Stimulated activated CD4-positive, alpha-beta T cell treated with anti-CD3 and anti-CD28 coated beads, Interleukin-12 subunit alpha, Interleukin-12 subunit beta, amount 100 ng/mL, for 24 hours (primary cell): ENCODE measurements around the gene CCDC186.

Experiments used
- DNase-seq, 2 experiments: peaks; one replicate each; pipeline ENCODE4 v3.0.0-alpha.2; 2020; ENCODE audit warnings: low read depth in 2 of 2

CCDC186 gene

GRCh38 chr10:114110174-114110972, 63.6 kb downstream of the CCDC186 start:
- no peak for DNase-seq

- DNase-seq, result no peak
Observed at GRCh38 chr10:114103284-114103683, 70.7 kb downstream of the CCDC186 start.

- no peak for DNase-seq
Observed at GRCh38 chr10:114102256-114102655, 71.7 kb downstream of the CCDC186 start.

GRCh38 chr10:114100848-114101741, 72.9 kb downstream of the CCDC186 start:
- DNase-seq, result no peak

- no peak for DNase-seq
Observed at GRCh38 chr10:114096864-114097263, 77.1 kb downstream of the CCDC186 start.

- no peak for DNase-seq
Observed at GRCh38 chr10:114095559-114096337, 78.3 kb downstream of the CCDC186 start.

GRCh38 chr10:114094795-114095194, 79.2 kb downstream of the CCDC186 start:
- no peak for DNase-seq

- no peak for DNase-seq
Observed at GRCh38 chr10:114087655-114088054, 86.3 kb downstream of the CCDC186 start.

GRCh38 chr10:114087255-114087654, 86.7 kb downstream of the CCDC186 start:
- no peak for DNase-seq

- no peak for DNase-seq
Observed at GRCh38 chr10:114084215-114084614, 89.8 kb downstream of the CCDC186 start.

- no peak for DNase-seq
Observed at GRCh38 chr10:114083040-114083439, 91.0 kb downstream of the CCDC186 start.

GRCh38 chr10:114081911-114082583, 92.0 kb downstream of the CCDC186 start:
- DNase-seq, result no peak

- no peak for DNase-seq
Observed at GRCh38 chr10:114079421-114079820, 94.6 kb downstream of the CCDC186 start.

- DNase-seq, result no peak
Observed at GRCh38 chr10:114078346-114078745, 95.7 kb downstream of the CCDC186 start.

GRCh38 chr10:114077815-114078219, 96.2 kb downstream of the CCDC186 start:
- DNase-seq, result no peak

- DNase-seq, result no peak
Observed at GRCh38 chr10:114077347-114077746, 96.7 kb downstream of the CCDC186 start.

- no peak for DNase-seq
Observed at GRCh38 chr10:114075093-114075492, 98.9 kb downstream of the CCDC186 start.

- DNase-seq, result no peak
Observed at GRCh38 chr10:114073395-114074186, 100.4 kb downstream of the CCDC186 start.

GRCh38 chr10:114071178-114071577, 102.8 kb downstream of the CCDC186 start:
- DNase-seq, result no peak
